HCT116 (cell line): ENCODE data around the gene ALK. TPM values are rescaled to one million over a fixed set of nuclear protein-coding genes. Genes with fewer than 3 reads are reported as not detected.

Experiments
- ATAC-seq: fragments of 200-7000 bp; cut with Tn5 transposase; 2 replicates; pipeline ENCODE4 v1.9.1; 2020; ENCODE audit warnings: mild to moderate bottlenecking, moderate library complexity
- BruUV-seq: library from RNA; stranded (reverse); fragments of 400-500 nt; replicated peaks from 2 replicates; lab custom pipeline; 2021; lab: Mats Ljungman, UMichigan
- CTCF ChIA-PET: fragments of 300-600 bp; sonication (Branson Sonifier 250); formaldehyde crosslinking; loops from one replicate; lab custom pipeline; 2021; ENCODE audit warnings: antibody characterized with exemption; lab: Charles Lee
- POLR2A ChIA-PET: fragments of 300-600, 350-600 bp; sonication (Branson Sonifier 250); formaldehyde crosslinking; loops from one replicate; lab custom pipeline; 2021; ENCODE audit warnings: antibody characterized with exemption; lab: Charles Lee
- RAD21 ChIA-PET, 2 experiments: fragments of 300-600 bp; sonication (Branson Sonifier 250); formaldehyde crosslinking; loops; one replicate each; lab custom pipeline; 2023; ENCODE audit warnings: low total read pairs in 2 of 2; ENCODE audit not compliant: uncharacterized antibody in 2 of 2, unreplicated experiment in 2 of 2, low non-redundant PET in 1 of 2; lab: Charles Lee
- DNase-seq: peaks from one replicate; pipeline ENCODE4 v3.0.0-alpha.2; 2010; ENCODE audit warnings: low read depth, low spot score
- H2AFZ ChIP-seq: fragments of 200-600 bp; shearing (Covaris generic), sonication (generic); 2 replicates; pipeline ENCODE4 v1.6.1; 2017; ENCODE audit warnings: low read depth, mixed run types, mixed read lengths, antibody characterized with exemption, low read length; ENCODE audit not compliant: poor library complexity, severe bottlenecking
- H3K27ac ChIP-seq: 2 replicates; pipeline ENCODE4 v1.5.1; 2012; ENCODE audit warnings: low read depth, low read length
- H3K27me3 ChIP-seq: fragments of 200-600 bp; sonication (generic); 2 replicates; pipeline ENCODE4 v1.6.1; 2016; ENCODE audit warnings: mixed run types, low read length, mixed read lengths; ENCODE audit not compliant: insufficient read depth
- H3K36me3 ChIP-seq, 2 experiments: fragments of 200-500 bp in 1 of 2; fragments of 200-600 bp in 1 of 2; sonication (Bioruptor generic) in 1 of 2; sonication (generic) in 1 of 2; 2 replicates each; pipeline versions ENCODE4 v1.5.1 to v1.6.1; 2014 to 2016; ENCODE audit warnings: low read length in 2 of 2, inconsistent platforms in 1 of 2, mixed read lengths in 1 of 2, mixed run types in 1 of 2; ENCODE audit not compliant: insufficient read depth in 2 of 2, control insufficient read depth in 1 of 2
- H3K4me1 ChIP-seq, 2 experiments: fragments of 200-600 bp in 1 of 2; sonication (generic) in 1 of 2; 2 replicates each; pipeline versions ENCODE4 v1.5.1 to v1.6.1; 2012 to 2017; ENCODE audit warnings: low read length in 2 of 2, inconsistent platforms in 1 of 2, mild to moderate bottlenecking in 1 of 2, mixed read lengths in 1 of 2, mixed run types in 1 of 2, moderate library complexity in 1 of 2; ENCODE audit not compliant: insufficient read depth in 2 of 2, control insufficient read depth in 1 of 2
- H3K4me2 ChIP-seq: fragments of 200-600 bp; sonication (generic); 2 replicates; pipeline ENCODE4 v1.6.1; 2017; ENCODE audit warnings: mixed run types, low read length, mixed read lengths
- H3K4me3 ChIP-seq, 2 experiments: fragments of 200-600 bp in 1 of 2; sonication (generic) in 1 of 2; replicated peaks in 1 of 2; 2 replicates each; pipeline ENCODE4 v1.5.1; 2011 to 2016; ENCODE audit warnings: low read length in 2 of 2, control low read depth in 1 of 2, low read depth in 1 of 2, mild to moderate bottlenecking in 1 of 2, mixed read lengths in 1 of 2, mixed run types in 1 of 2
- H3K79me2 ChIP-seq: fragments of 200-600 bp; sonication (generic); 2 replicates; pipeline ENCODE4 v1.6.1; 2017; ENCODE audit warnings: mild to moderate bottlenecking, mixed run types, low read length, moderate library complexity, mixed read lengths; ENCODE audit not compliant: insufficient read depth
- H3K9ac ChIP-seq: fragments of 200-600 bp; sonication (generic); 2 replicates; pipeline ENCODE4 v1.6.1; 2016; ENCODE audit warnings: low read length, mixed read lengths
- H3K9me2 ChIP-seq: fragments of 200-600 bp; sonication (generic), shearing (Covaris generic); 2 replicates; pipeline ENCODE4 v1.6.1; 2017; ENCODE audit warnings: mixed run types, mild to moderate bottlenecking, moderate library complexity; ENCODE audit not compliant: insufficient read depth
- H3K9me3 ChIP-seq, 2 experiments: fragments of 200-500 bp in 1 of 2; fragments of 200-600 bp in 1 of 2; sonication (Bioruptor generic) in 1 of 2; sonication (generic) in 1 of 2; 2 replicates each; pipeline ENCODE4 v1.6.1; 2014 to 2017; ENCODE audit warnings: low read length in 2 of 2, mixed read lengths in 2 of 2, inconsistent platforms in 1 of 2, low read depth in 1 of 2, mild to moderate bottlenecking in 1 of 2, mixed run types in 1 of 2, moderate library complexity in 1 of 2; ENCODE audit not compliant: control insufficient read depth in 1 of 2, insufficient read depth in 1 of 2
- H4K20me1 ChIP-seq: fragments of 200-600 bp; sonication (generic), shearing (Covaris generic); 2 replicates; pipeline ENCODE4 v1.6.1; 2017; ENCODE audit warnings: mixed run types, mild to moderate bottlenecking, moderate library complexity; ENCODE audit not compliant: insufficient read depth
- ATF3 ChIP-seq: IDR thresholded peaks from 2 replicates; pipeline ENCODE4 v1.6.1; 2012
- CBX3 ChIP-seq: IDR thresholded peaks from 2 replicates; pipeline ENCODE4 v1.6.1; 2012; ENCODE audit warnings: low read depth
- CEBPB ChIP-seq: IDR thresholded peaks from 2 replicates; pipeline ENCODE4 v1.6.1; 2012; ENCODE audit warnings: low read depth
- CTCF ChIP-seq, 3 experiments: fragments of 200-600 bp in 1 of 3; sonication (generic) in 1 of 3; IDR thresholded peaks in 2 of 3; conservative IDR thresholded peaks in 1 of 3; 2 replicates each; pipeline ENCODE4 v1.5.1; 2012 to 2017; ENCODE audit warnings: low read depth in 2 of 3, low read length in 2 of 3, antibody characterized with exemption in 1 of 3, borderline replicate concordance in 1 of 3, control low read depth in 1 of 3, mild to moderate bottlenecking in 1 of 3, mixed read lengths in 1 of 3, mixed run types in 1 of 3, moderate library complexity in 1 of 3; ENCODE audit not compliant: insufficient read depth in 1 of 3
- EGR1 ChIP-seq: IDR thresholded peaks from 2 replicates; pipeline ENCODE4 v1.6.1; 2012; ENCODE audit warnings: low read depth
- EZH2phosphoT487 ChIP-seq: fragments of 200-600 bp; IDR thresholded peaks from 2 replicates; pipeline ENCODE4 v1.6.1; 2018; ENCODE audit warnings: antibody characterized with exemption, borderline replicate concordance
- FOSL1 ChIP-seq: IDR thresholded peaks from 2 replicates; pipeline ENCODE4 v1.6.1; 2012; ENCODE audit warnings: low read depth
- JUND ChIP-seq: IDR thresholded peaks from 2 replicates; pipeline ENCODE4 v1.6.1; 2012
- MAX ChIP-seq: IDR thresholded peaks from 2 replicates; pipeline ENCODE4 v1.6.1; 2012
- POLR2A ChIP-seq: IDR thresholded peaks from 2 replicates; pipeline ENCODE4 v1.7.0; 2011; ENCODE audit warnings: borderline replicate concordance; ENCODE audit not compliant: insufficient read depth, insufficient read length; ENCODE audit errors: extremely low read depth
- RAD21 ChIP-seq: IDR thresholded peaks from 2 replicates; pipeline ENCODE4 v1.6.1; 2012; ENCODE audit warnings: low read depth, mild to moderate bottlenecking
- SRF ChIP-seq: IDR thresholded peaks from 2 replicates; pipeline ENCODE4 v1.6.1; 2012; ENCODE audit warnings: low read depth
- ZBTB33 ChIP-seq: IDR thresholded peaks from 2 replicates; pipeline ENCODE4 v1.6.1; 2011; ENCODE audit warnings: mild to moderate bottlenecking, low read length, moderate library complexity; ENCODE audit not compliant: insufficient replicate concordance; ENCODE audit errors: extremely low read depth
- ZFX ChIP-seq: fragments of 450-650 bp; IDR thresholded peaks from 2 replicates; pipeline ENCODE4 v1.6.1; 2017
- intact Hi-C: fragments of 100-400 bp; cut with micrococcal nuclease; formaldehyde crosslinking; loops from 2 replicates; pipeline ENCODE4 v1.10.0; 2022
- total RNA-seq: library from RNA; stranded (reverse); gene quantifications from one replicate; pipeline ENCODE4 v1.2.1, GENCODE V29; 2021; ENCODE audit not compliant: unreplicated experiment
- TF ChIP-seq, protein P1 (sequence below): IDR thresholded peaks from 2 replicates; pipeline ENCODE4 v1.6.1; 2012; ENCODE audit warnings: low read depth

ALK gene
- total RNA-seq, 1 experiment from 2014 or later, result not detected

DNA sequence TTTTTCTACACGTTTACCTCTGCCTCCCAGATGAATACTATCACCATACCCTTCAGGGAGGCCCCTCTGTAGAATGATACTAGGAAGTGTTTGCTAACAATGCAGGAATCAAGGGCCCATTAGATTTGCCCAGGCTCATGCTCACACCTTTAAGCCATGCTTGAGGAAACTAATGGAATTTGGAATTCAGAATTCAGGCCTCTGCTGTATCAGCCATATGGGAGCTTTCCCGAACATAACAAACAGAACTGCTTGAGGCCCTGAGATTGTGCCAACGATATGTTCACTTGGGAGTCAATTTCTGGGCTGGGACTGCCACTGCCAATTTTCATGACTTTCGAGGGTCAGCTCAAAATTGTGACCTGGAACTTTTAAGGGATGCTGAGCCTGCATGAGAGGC lies 523.7 kb downstream of the ALK start:
- Histone ChIP-seq H3K4me1 (no peaks in the 10 kb centered on the region), H3K36me3 (no peaks in the 10 kb centered on the region)
- CTCF ChIA-PET, result no interaction called here

More for the DNA sequence above, 523.7 kb downstream of the ALK start:
- Histone ChIP-seq H3K9me3 (no peaks in the 10 kb centered on the region), H3K4me3 (no peak overlapping the region), H3K27ac (no peak overlapping the region), H4K20me1 (no peaks in the 10 kb centered on the region), H3K9me2 (no peaks in the 10 kb centered on the region), H3K9ac (no peak overlapping the region), H3K79me2 (no peaks in the 10 kb centered on the region), H3K27me3 (peaks cover 69% of the 10 kb centered on the region), H2AFZ (no peak overlapping the region), H3K4me2 (no peak overlapping the region)
- DNase-seq, result no peak
- ATAC-seq, result no peak
- TF ChIP-seq RAD21, result no peak
- TF ChIP-seq SRF, result no peak
- TF ChIP-seq ZFX, result no peak
- TF ChIP-seq CEBPB, result no peak
- no peak for TF ChIP-seq ZBTB33
- TF ChIP-seq, protein P1, sequence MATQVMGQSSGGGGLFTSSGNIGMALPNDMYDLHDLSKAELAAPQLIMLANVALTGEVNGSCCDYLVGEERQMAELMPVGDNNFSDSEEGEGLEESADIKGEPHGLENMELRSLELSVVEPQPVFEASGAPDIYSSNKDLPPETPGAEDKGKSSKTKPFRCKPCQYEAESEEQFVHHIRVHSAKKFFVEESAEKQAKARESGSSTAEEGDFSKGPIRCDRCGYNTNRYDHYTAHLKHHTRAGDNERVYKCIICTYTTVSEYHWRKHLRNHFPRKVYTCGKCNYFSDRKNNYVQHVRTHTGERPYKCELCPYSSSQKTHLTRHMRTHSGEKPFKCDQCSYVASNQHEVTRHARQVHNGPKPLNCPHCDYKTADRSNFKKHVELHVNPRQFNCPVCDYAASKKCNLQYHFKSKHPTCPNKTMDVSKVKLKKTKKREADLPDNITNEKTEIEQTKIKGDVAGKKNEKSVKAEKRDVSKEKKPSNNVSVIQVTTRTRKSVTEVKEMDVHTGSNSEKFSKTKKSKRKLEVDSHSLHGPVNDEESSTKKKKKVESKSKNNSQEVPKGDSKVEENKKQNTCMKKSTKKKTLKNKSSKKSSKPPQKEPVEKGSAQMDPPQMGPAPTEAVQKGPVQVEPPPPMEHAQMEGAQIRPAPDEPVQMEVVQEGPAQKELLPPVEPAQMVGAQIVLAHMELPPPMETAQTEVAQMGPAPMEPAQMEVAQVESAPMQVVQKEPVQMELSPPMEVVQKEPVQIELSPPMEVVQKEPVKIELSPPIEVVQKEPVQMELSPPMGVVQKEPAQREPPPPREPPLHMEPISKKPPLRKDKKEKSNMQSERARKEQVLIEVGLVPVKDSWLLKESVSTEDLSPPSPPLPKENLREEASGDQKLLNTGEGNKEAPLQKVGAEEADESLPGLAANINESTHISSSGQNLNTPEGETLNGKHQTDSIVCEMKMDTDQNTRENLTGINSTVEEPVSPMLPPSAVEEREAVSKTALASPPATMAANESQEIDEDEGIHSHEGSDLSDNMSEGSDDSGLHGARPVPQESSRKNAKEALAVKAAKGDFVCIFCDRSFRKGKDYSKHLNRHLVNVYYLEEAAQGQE, result no peak
- no peak for TF ChIP-seq FOSL1
- no peak for TF ChIP-seq EZH2phosphoT487
- no peak for TF ChIP-seq EGR1
- no peak for TF ChIP-seq JUND
- no peak for TF ChIP-seq CBX3
- no peak for TF ChIP-seq MAX
- TF ChIP-seq POLR2A, result no peak
- TF ChIP-seq ATF3, result no peak
- no peak for TF ChIP-seq CTCF (IDR thresholded peaks at IDR 0.05 in 2 of 3, conservative IDR thresholded peaks at IDR 0.05 in 1 of 3; ENCODE audit: borderline replicate concordance in 1 of 3, insufficient read depth in 1 of 3, low read depth in 2 of 3, low read length in 2 of 3)
- RAD21 ChIA-PET, result no interaction called here
- POLR2A ChIA-PET, result no interaction called here
- BruUV-seq, result no TSS peak
- intact Hi-C loops, result no loop called here
